ENCODE data around the gene MYH10.
A peak's percentile ranks its signal among the peaks of the same experiment; 100 is the strongest.

The MYH10 gene

GRCh38 chr17:8572764-8573163 lies 57.8 kb downstream of the MYH10 start:
- H3K4me1 ChIP-seq, result peaks cover 0 to 4% (median under 1%) of the 10 kb centered on the region in 10 experiments; a peak in 8 of 20 replicates
- no peak for TF ChIP-seq Cebpa-rat (IDR thresholded peaks at IDR 0.05)

GRCh38 chr17:8563981-8564602 lies 66.4 kb downstream of the MYH10 start:
- Histone ChIP-seq H3K36me3 (peaks cover 6 to 93% (median 66%) of the 10 kb centered on the region in 11 experiments; a peak in 21 of 22 replicates), H3K4me2 (no peak overlapping the region)
- no peak for TF ChIP-seq Cebpa-rat (IDR thresholded peaks at IDR 0.05)

More at GRCh38 chr17:8572764-8573163, 57.8 kb downstream of the MYH10 start:
- H4K20me1 ChIP-seq, result no peaks in the 10 kb centered on the region; a peak in 1 of 22 replicates
- H3K36me3 ChIP-seq, result peaks cover 9 to 84% (median 64%) of the 10 kb centered on the region in 11 experiments; a peak in 21 of 22 replicates
- H3K27me3 ChIP-seq, result no peaks in the 10 kb centered on the region
- no peak overlapping the region for H3K4me2 ChIP-seq
- H3K4me3 ChIP-seq, result no peak overlapping the region
- no peaks in the 10 kb centered on the region for H3K9me3 ChIP-seq (replicated peaks in 1 of 11)
- H3K9ac ChIP-seq, result no peak overlapping the region
- no peak overlapping the region for H3K27ac ChIP-seq

GRCh38 chr17:8563024-8563776 lies 67.3 kb downstream of the MYH10 start:
- Histone ChIP-seq H3K27me3 (no peaks in the 10 kb centered on the region), H3K4me3 (no peak overlapping the region), H3K27ac (no peak overlapping the region), H3K4me2 (no peak overlapping the region), H3K36me3 (peaks cover 0 to 84% (median 57%) of the 10 kb centered on the region in 11 experiments; a peak in 18 of 22 replicates), H4K20me1 (no peaks in the 10 kb centered on the region), H3K9me3 (replicated peaks in 1 of 11) (no peaks in the 10 kb centered on the region), H3K4me1 (no peaks in the 10 kb centered on the region), H3K9ac (no peak overlapping the region)
- no peak for TF ChIP-seq Cebpa-rat (IDR thresholded peaks at IDR 0.05)

More at GRCh38 chr17:8563981-8564602, 66.4 kb downstream of the MYH10 start:
- H3K27me3 ChIP-seq, result no peaks in the 10 kb centered on the region
- H3K9ac ChIP-seq, result no peak overlapping the region
- no peak overlapping the region; a peak in 1 of 22 replicates for H3K27ac ChIP-seq
- H3K4me3 ChIP-seq, result no peak overlapping the region
- H4K20me1 ChIP-seq, result no peaks in the 10 kb centered on the region
- no peaks in the 10 kb centered on the region for H3K4me1 ChIP-seq
- H3K9me3 ChIP-seq (replicated peaks in 1 of 11), result no peaks in the 10 kb centered on the region

GRCh38 chr17:8558144-8558543 lies 72.4 kb downstream of the MYH10 start:
- TF ChIP-seq Cebpa-rat (IDR thresholded peaks at IDR 0.05), result no peak
- peaks cover 0 to 67% (median 48%) of the 10 kb centered on the region in 11 experiments; a peak in 18 of 22 replicates for H3K36me3 ChIP-seq

GRCh38 chr17:8557176-8557806 lies 73.2 kb downstream of the MYH10 start:
- H3K36me3 ChIP-seq, result peaks cover 0 to 68% (median 52%) of the 10 kb centered on the region in 11 experiments; a peak in 18 of 22 replicates
- TF ChIP-seq Cebpa-rat (IDR thresholded peaks at IDR 0.05), result 0 out of 22 replicates have a peak, but pooled peaks of 1 of the 11 experiments have one; percentile 9
- H3K4me3 ChIP-seq, result no peak overlapping the region
- no peak overlapping the region for H3K9ac ChIP-seq
- no peaks in the 10 kb centered on the region for H3K27me3 ChIP-seq
- H3K9me3 ChIP-seq (replicated peaks in 1 of 11), result no peaks in the 10 kb centered on the region
- H3K27ac ChIP-seq, result no peak overlapping the region
- H3K4me1 ChIP-seq, result no peaks in the 10 kb centered on the region
- no peak overlapping the region for H3K4me2 ChIP-seq
- H4K20me1 ChIP-seq, result no peaks in the 10 kb centered on the region; a peak in 1 of 22 replicates

More at GRCh38 chr17:8558144-8558543, 72.4 kb downstream of the MYH10 start:
- Histone ChIP-seq H3K9ac (no peak overlapping the region), H4K20me1 (no peaks in the 10 kb centered on the region; a peak in 1 of 22 replicates), H3K4me1 (no peaks in the 10 kb centered on the region), H3K4me2 (no peak overlapping the region), H3K4me3 (no peak overlapping the region), H3K9me3 (replicated peaks in 1 of 11) (no peaks in the 10 kb centered on the region), H3K27me3 (no peaks in the 10 kb centered on the region), H3K27ac (no peak overlapping the region)

DNA sequence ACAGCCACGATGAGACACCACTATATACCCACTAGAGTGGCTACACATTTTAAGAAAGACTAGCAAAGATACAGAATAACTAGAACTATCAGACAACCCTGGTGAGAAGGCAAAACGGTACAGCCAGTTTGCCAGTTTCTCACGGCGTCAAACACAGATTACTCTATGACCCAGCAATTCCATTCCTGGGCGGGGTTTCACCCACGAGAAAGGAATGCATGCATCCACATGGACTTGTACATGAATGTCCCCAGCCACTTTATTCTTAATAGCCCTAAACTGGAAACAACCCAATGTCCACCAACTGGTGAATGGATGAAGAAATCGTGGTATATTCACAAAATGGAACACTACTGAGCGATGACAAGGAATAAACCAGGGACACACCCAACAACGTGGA lies 74.5 kb downstream of the MYH10 start:
- no peak overlapping the region for H3K4me2 ChIP-seq
- H3K27me3 ChIP-seq, result no peaks in the 10 kb centered on the region
- H3K4me3 ChIP-seq, result no peak overlapping the region
- peaks cover 0 to 68% (median 55%) of the 10 kb centered on the region in 11 experiments; a peak in 18 of 22 replicates for H3K36me3 ChIP-seq
- no peaks in the 10 kb centered on the region for H3K4me1 ChIP-seq
- no peak for TF ChIP-seq Cebpa-rat (IDR thresholded peaks at IDR 0.05)
- no peaks in the 10 kb centered on the region; a peak in 1 of 22 replicates for H4K20me1 ChIP-seq
- H3K9ac ChIP-seq, result no peak overlapping the region
- H3K9me3 ChIP-seq (replicated peaks in 1 of 11), result no peaks in the 10 kb centered on the region
- H3K27ac ChIP-seq, result no peak overlapping the region

DNA sequence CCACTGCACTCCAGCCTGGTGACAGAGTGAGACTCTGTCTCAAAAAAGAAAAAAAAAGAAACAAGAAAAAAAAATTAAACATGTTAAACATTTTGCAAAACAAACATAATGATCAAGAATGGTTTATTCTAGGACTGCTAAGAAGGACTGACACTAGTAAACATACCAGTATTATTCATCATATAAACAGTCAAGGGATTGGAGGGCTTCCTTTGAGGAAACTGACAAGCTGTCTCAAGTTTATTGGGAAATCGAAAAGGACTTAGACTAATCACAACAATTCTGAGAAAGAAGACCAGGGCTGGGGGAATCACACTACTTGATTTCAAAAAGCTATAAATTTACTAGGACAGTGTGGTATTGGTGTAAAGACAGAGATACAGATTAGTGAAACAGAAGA lies 75.5 kb downstream of the MYH10 start:
- Histone ChIP-seq H3K9me3 (replicated peaks in 1 of 11) (no peaks in the 10 kb centered on the region), H3K9ac (no peak overlapping the region), H3K4me2 (no peak overlapping the region), H3K4me1 (no peaks in the 10 kb centered on the region), H3K36me3 (peaks cover 0 to 61% (median 47%) of the 10 kb centered on the region in 11 experiments; a peak in 18 of 22 replicates), H3K4me3 (no peak overlapping the region), H4K20me1 (no peaks in the 10 kb centered on the region; a peak in 1 of 22 replicates), H3K27ac (no peak overlapping the region), H3K27me3 (no peaks in the 10 kb centered on the region)
- TF ChIP-seq Cebpa-rat (IDR thresholded peaks at IDR 0.05), result no peak

GRCh38 chr17:8552577-8553320 lies 77.8 kb downstream of the MYH10 start:
- Histone ChIP-seq H3K9ac (no peak overlapping the region), H3K4me2 (no peak overlapping the region), H3K27ac (no peak overlapping the region), H3K36me3 (peaks cover 0 to 74% (median 65%) of the 10 kb centered on the region in 11 experiments; a peak in 18 of 22 replicates), H4K20me1 (no peaks in the 10 kb centered on the region; a peak in 1 of 22 replicates), H3K4me1 (no peaks in the 10 kb centered on the region), H3K4me3 (no peak overlapping the region), H3K9me3 (replicated peaks in 1 of 11) (no peaks in the 10 kb centered on the region), H3K27me3 (no peaks in the 10 kb centered on the region)
- TF ChIP-seq Cebpa-rat (IDR thresholded peaks at IDR 0.05), result no peak

Data from BLaER1 treated with 17β-estradiol and CSF1 and Interleukin-3, amounts not matched to agents 10 nM and 100 nM (cell line).